ENCODE data around the gene GNB1.

The GNB1 gene

DNA sequence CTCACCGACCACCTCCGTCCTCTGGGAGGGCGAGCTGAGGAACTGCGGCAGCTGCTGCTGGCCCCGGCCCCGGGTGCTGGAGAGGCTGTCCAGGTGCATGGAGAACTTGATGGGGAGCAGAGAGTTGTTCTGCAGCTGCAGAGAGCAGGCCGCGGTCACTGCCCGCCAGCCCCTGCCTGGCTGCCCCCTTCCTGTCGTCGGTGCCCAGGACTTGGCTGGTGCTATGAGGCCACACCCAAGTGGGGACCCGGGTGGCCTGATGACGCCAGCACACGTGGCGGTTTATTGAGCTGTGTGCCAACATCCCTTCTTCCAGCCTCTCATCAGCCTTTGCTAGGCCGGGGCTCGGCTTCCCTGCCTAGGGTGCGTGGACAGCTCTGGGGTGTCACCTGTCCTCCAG lies 33.5 kb upstream of the GNB1 start:
- Histone ChIP-seq H3K27ac (peak overlapping the region; percentile 79), H3K36me3 (no peaks in the 10 kb centered on the region), H4K20me1 (no peaks in the 10 kb centered on the region), H3K4me1 (peaks cover 94% of the 10 kb centered on the region), H3K4me3 (no peak overlapping the region), H3K27me3 (no peaks in the 10 kb centered on the region; the same call in 1 of the 2 replicates), H3K4me2 (peak overlapping the region; percentile 89), H3K9ac (peak overlapping the region; percentile 63; the same call in 1 of the 2 replicates), H3K9me3 (no peaks in the 10 kb centered on the region)
- no peak for TF ChIP-seq Cebpa-rat (IDR thresholded peaks at IDR 0.05)

DNA sequence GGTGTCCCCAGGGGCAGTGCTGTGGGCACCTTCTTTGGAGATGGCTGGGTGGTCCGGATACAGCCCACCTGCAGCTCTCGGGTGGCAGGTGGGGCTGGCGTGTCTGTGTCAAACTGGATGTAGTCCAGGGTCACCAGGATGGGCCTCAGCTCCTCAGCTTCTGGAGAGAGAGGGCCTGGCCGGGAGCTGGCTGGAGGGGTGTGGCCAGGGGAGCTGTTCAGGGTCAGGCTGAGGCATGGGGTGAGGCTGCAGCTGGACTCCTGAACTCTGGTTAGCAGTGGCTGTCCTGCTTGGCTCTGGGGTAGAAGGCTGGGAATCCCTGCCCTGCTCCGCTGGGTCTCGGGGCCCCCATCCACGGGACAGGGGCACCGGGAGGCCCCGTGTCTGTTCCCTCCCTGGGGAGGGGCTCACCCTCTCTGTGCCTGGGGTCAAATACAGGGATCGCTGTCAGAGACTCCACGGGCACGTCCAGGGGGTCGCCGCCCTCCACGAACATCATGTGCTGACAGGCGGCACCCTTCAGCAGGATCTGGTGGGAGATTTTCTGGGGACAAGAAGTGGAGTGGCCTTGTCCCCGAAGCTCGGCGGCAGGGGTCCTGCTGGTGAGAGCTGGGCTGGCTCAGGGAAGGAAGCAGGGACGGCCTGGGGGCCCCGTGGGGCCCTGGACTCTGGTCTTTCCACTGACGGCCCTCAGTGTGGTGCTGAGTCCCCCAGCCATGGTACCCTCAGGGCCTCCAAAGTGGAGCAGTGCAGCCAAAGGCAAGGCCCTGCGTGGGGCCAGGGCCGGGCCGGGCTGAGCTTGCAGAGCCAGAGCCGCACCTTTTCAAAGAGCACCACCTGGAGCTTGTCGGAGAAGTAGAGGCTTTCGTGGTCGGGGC lies 32.3 kb upstream of the GNB1 start:
- peaks cover 92% of the 10 kb centered on the region for H3K4me1 ChIP-seq
- peak overlapping the region; percentile 51 for H3K27ac ChIP-seq

DNA sequence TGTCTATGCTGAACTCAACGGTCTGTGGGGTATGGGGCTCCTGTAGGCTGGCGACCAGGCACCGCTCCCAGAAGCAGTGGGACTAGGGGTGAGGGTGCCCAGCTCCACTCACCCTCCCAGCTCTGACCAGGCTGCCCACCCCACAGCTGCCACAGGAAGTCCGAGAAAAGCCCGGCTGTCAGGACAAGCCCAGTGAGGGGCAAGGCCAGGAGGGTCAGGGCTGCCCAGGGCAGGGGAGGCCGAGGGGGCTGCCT lies 31.7 kb upstream of the GNB1 start:
- Histone ChIP-seq H3K4me2 (peak overlapping the region; percentile 64), H3K9ac (0 out of 2 replicates have a peak overlapping the region, but pooled peaks have one; percentile 24), H3K36me3 (no peaks in the 10 kb centered on the region), H3K27me3 (peaks cover 6% of the 10 kb centered on the region; the same call in 1 of the 2 replicates), H4K20me1 (no peaks in the 10 kb centered on the region), H3K27ac (peak overlapping the region; percentile 51), H3K9me3 (no peaks in the 10 kb centered on the region), H3K4me3 (no peak overlapping the region), H3K4me1 (peaks cover 92% of the 10 kb centered on the region)
- TF ChIP-seq Cebpa-rat (IDR thresholded peaks at IDR 0.05), result no peak

More for the DNA sequence above, 32.3 kb upstream of the GNB1 start:
- H3K27me3 ChIP-seq, result no peaks in the 10 kb centered on the region; the same call in 1 of the 2 replicates
- peak overlapping the region; percentile 64 for H3K4me2 ChIP-seq
- no peaks in the 10 kb centered on the region for H3K36me3 ChIP-seq
- no peak for TF ChIP-seq Cebpa-rat (IDR thresholded peaks at IDR 0.05)
- H3K9me3 ChIP-seq, result no peaks in the 10 kb centered on the region
- H4K20me1 ChIP-seq, result no peaks in the 10 kb centered on the region
- H3K4me3 ChIP-seq, result no peak overlapping the region
- H3K9ac ChIP-seq, result 0 out of 2 replicates have a peak overlapping the region, but pooled peaks have one; percentile 24

- peak overlapping the region; percentile 64 for H3K4me2 ChIP-seq
- no peak overlapping the region for H3K4me3 ChIP-seq
- H3K9me3 ChIP-seq, result no peaks in the 10 kb centered on the region
- peaks cover 7% of the 10 kb centered on the region; the same call in 1 of the 2 replicates for H3K27me3 ChIP-seq
- H3K27ac ChIP-seq, result peak overlapping the region; percentile 30
- 0 out of 2 replicates have a peak overlapping the region, but pooled peaks have one; percentile 24 for H3K9ac ChIP-seq
- no peaks in the 10 kb centered on the region for H4K20me1 ChIP-seq
- peaks cover 91% of the 10 kb centered on the region for H3K4me1 ChIP-seq
- no peak for TF ChIP-seq Cebpa-rat (IDR thresholded peaks at IDR 0.05)
- no peaks in the 10 kb centered on the region for H3K36me3 ChIP-seq
Observed at GRCh38 chr1:1921901-1922701, 31.2 kb upstream of the GNB1 start.

DNA sequence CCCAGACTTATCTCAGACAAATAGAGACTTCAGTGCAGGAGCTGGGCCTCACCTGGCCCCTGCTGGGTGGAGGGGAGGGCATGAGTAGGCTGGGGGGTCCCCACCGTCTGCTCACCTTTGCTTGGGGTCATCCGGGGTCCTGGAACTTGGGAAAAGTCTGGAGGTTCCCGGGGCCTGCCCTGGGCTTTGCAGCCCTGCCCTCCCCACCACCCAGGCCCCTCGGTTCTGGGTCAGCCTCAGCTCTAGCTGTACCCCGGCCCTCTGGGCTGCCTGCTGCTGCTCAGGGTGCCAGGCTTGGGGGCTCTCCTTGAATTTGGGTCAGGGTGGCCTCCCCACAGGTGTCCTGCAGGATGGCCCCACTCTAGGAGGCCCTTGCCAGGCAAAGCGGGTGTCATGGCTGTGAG lies 30.6 kb upstream of the GNB1 start:
- Histone ChIP-seq H3K4me2 (peak overlapping the region; percentile 64), H3K27me3 (0 out of 2 replicates have a peak, but pooled peaks cover 7% of the 10 kb centered on the region), H3K4me1 (peaks cover 85% of the 10 kb centered on the region), H3K36me3 (no peaks in the 10 kb centered on the region), H3K27ac (peak overlapping the region; percentile 30; the same call in 1 of the 2 replicates), H3K9me3 (no peaks in the 10 kb centered on the region), H4K20me1 (no peaks in the 10 kb centered on the region), H3K9ac (no peak overlapping the region), H3K4me3 (no peak overlapping the region)
- TF ChIP-seq Cebpa-rat (IDR thresholded peaks at IDR 0.05), result no peak

- Histone ChIP-seq H3K9me3 (no peaks in the 10 kb centered on the region), H3K27ac (peak overlapping the region; percentile 30; the same call in 1 of the 2 replicates), H3K4me3 (no peak overlapping the region), H3K36me3 (no peaks in the 10 kb centered on the region), H3K9ac (no peak overlapping the region), H3K4me2 (peak overlapping the region; percentile 86), H3K27me3 (0 out of 2 replicates have a peak, but pooled peaks cover 7% of the 10 kb centered on the region), H3K4me1 (peaks cover 78% of the 10 kb centered on the region), H4K20me1 (no peaks in the 10 kb centered on the region)
- TF ChIP-seq Cebpa-rat (IDR thresholded peaks at IDR 0.05), result no peak
Observed at GRCh38 chr1:1920608-1921458, 29.9 kb upstream of the GNB1 start.

DNA sequence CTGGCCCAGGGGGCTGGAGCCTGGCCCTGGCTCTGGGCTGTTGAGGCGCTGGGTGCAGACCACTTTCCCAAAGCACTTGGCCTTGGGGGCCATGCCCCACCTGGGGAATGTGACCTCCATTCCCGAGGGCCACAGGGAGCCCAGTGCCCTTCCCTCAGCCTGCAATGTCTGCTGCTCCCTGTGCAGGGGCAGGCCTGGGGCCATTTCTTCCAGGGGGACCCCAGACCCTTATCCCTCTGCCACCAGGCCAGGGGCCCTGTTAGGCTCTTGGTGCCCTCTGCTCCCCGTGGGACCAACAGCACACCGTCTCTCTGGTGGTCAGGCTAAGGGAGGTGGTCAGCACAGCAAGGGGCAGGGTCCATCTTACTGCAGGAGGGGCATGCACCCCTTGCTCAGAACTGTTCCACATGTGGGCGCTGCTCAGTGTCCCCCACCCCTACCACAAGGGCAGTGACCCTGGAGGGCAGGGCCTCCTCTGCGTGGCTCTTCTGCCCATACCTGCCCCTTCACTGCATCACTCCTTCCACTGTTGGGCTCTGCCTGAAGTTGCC lies 29.2 kb upstream of the GNB1 start:
- Histone ChIP-seq H3K27ac (peak overlapping the region; percentile 61), H4K20me1 (no peaks in the 10 kb centered on the region), H3K4me1 (peaks cover 71% of the 10 kb centered on the region), H3K36me3 (no peaks in the 10 kb centered on the region), H3K9me3 (no peaks in the 10 kb centered on the region), H3K4me2 (peak overlapping the region; percentile 86), H3K27me3 (0 out of 2 replicates have a peak, but pooled peaks cover 7% of the 10 kb centered on the region), H3K4me3 (peak overlapping the region; percentile 55), H3K9ac (peak overlapping the region; percentile 53; the same call in 1 of the 2 replicates)
- TF ChIP-seq Cebpa-rat (IDR thresholded peaks at IDR 0.05), result no peak

GRCh38 chr1:1919304-1920056 lies 28.6 kb upstream of the GNB1 start:
- H3K9ac ChIP-seq, result peak overlapping the region; percentile 71; the same call in 1 of the 2 replicates
- peak overlapping the region; percentile 61 for H3K27ac ChIP-seq

More at GRCh38 chr1:1919304-1920056, 28.6 kb upstream of the GNB1 start:
- H3K4me3 ChIP-seq, result peak overlapping the region; percentile 75
- H3K27me3 ChIP-seq, result 0 out of 2 replicates have a peak, but pooled peaks cover 7% of the 10 kb centered on the region
- TF ChIP-seq Cebpa-rat (IDR thresholded peaks at IDR 0.05), result no peak
- H3K36me3 ChIP-seq, result no peaks in the 10 kb centered on the region
- peaks cover 71% of the 10 kb centered on the region for H3K4me1 ChIP-seq
- H3K4me2 ChIP-seq, result peak overlapping the region; percentile 95
- H3K9me3 ChIP-seq, result no peaks in the 10 kb centered on the region
- no peaks in the 10 kb centered on the region for H4K20me1 ChIP-seq
